IMR-90 (cell line): ENCODE measurements around the gene ACACA. TPM values are rescaled to one million over a fixed set of nuclear protein-coding genes. Genes with fewer than 3 reads are reported as not detected.

Source experiments
- ATAC-seq: fragments of 200-7000 bp; cut with Tn5 transposase; 2 replicates; pipeline ENCODE4 v1.9.1; 2020; ENCODE audit warnings: low read depth, mild to moderate bottlenecking, moderate library complexity
- BruUV-seq: library from RNA; stranded (reverse); fragments of 400-500 nt; replicated peaks from 2 replicates; lab custom pipeline; 2021; lab: Mats Ljungman, UMichigan
- CTCF ChIA-PET: fragments of 300-600 bp; formaldehyde crosslinking; extraction: SDS; loops from one replicate; lab custom pipeline; 2021; ENCODE audit warnings: antibody characterized with exemption; lab: Yijun Ruan, JAX
- POLR2A ChIA-PET: fragments of 300-600 bp; sonication (Branson Sonifier 250); formaldehyde crosslinking; loops from one replicate; lab custom pipeline; 2022; ENCODE audit warnings: antibody characterized with exemption; ENCODE audit not compliant: unreplicated experiment; lab: Charles Lee
- DNase-seq: peaks from one replicate; pipeline ENCODE4 v3.0.0; 2013
- H2AFZ ChIP-seq: replicated peaks from 2 replicates; pipeline ENCODE3; 2013; ENCODE audit warnings: low read length, mild to moderate bottlenecking; ENCODE audit not compliant: poor library complexity
- H2AK5ac ChIP-seq: 2 replicates; pipeline ENCODE4 v1.6.1; 2013; ENCODE audit warnings: low read depth, low read length, inconsistent platforms
- H2AK9ac ChIP-seq: replicated peaks from 2 replicates; pipeline ENCODE3; 2013; ENCODE audit warnings: mild to moderate bottlenecking, low read depth, low read length, moderate library complexity; ENCODE audit not compliant: poor library complexity
- H2BK120ac ChIP-seq: 2 replicates; pipeline ENCODE4 v1.6.1; 2013; ENCODE audit warnings: low read depth, low read length, inconsistent platforms
- H2BK15ac ChIP-seq: 3 replicates; pipeline ENCODE4 v1.6.1; 2013; ENCODE audit warnings: low read depth, low read length, inconsistent platforms
- H2BK20ac ChIP-seq: 2 replicates; pipeline ENCODE4 v1.6.1; 2013; ENCODE audit warnings: low read depth, mild to moderate bottlenecking, inconsistent platforms, low read length, moderate library complexity
- H2BK5ac ChIP-seq: 2 replicates; pipeline ENCODE4 v1.6.1; 2013; ENCODE audit warnings: mild to moderate bottlenecking, low read depth, low read length, inconsistent platforms; ENCODE audit not compliant: poor library complexity, severe bottlenecking
- H3K14ac ChIP-seq: replicated peaks from 2 replicates; pipeline ENCODE4 v1.6.1; 2013; ENCODE audit warnings: low read depth, low read length, inconsistent platforms
- H3K18ac ChIP-seq: 2 replicates; pipeline ENCODE4 v1.6.1; 2013; ENCODE audit warnings: low read depth, low read length, control low read depth
- H3K23ac ChIP-seq: 2 replicates; pipeline ENCODE4 v1.6.1; 2013; ENCODE audit warnings: low read depth, low read length, inconsistent platforms
- H3K27ac ChIP-seq: 2 replicates; pipeline ENCODE4 v1.5.1; 2013; ENCODE audit warnings: mild to moderate bottlenecking, control low read depth, low read length; ENCODE audit not compliant: insufficient read depth
- H3K27me3 ChIP-seq: 2 replicates; pipeline ENCODE4 v1.6.1; 2013; ENCODE audit warnings: low read length; ENCODE audit not compliant: control insufficient read depth, insufficient read depth
- H3K36me3 ChIP-seq: 2 replicates; pipeline ENCODE4 v1.6.1; 2013; ENCODE audit warnings: low read length, mixed read lengths; ENCODE audit not compliant: control insufficient read depth, insufficient read depth
- H3K4ac ChIP-seq: 2 replicates; pipeline ENCODE4 v1.6.1; 2013; ENCODE audit warnings: low read depth, low read length, inconsistent platforms
- H3K4me1 ChIP-seq: 2 replicates; pipeline ENCODE4 v1.6.1; 2013; ENCODE audit warnings: low read length, mixed read lengths; ENCODE audit not compliant: control insufficient read depth, insufficient read depth
- H3K4me2 ChIP-seq: 2 replicates; pipeline ENCODE4 v1.6.1; 2013; ENCODE audit warnings: low read depth, mild to moderate bottlenecking, control low read depth, low read length, moderate library complexity
- H3K4me3 ChIP-seq: 2 replicates; pipeline ENCODE4 v1.5.1; 2013; ENCODE audit warnings: low read depth, mild to moderate bottlenecking, control low read depth, low read length, moderate library complexity; ENCODE audit not compliant: insufficient read depth
- H3K56ac ChIP-seq: 2 replicates; pipeline ENCODE4 v1.6.1; 2013; ENCODE audit warnings: low read length, inconsistent platforms; ENCODE audit not compliant: insufficient read depth; ENCODE audit errors: extremely low read depth
- H3K79me1 ChIP-seq, 2 experiments: 2 replicates each; pipeline ENCODE4 v1.6.1; 2013; ENCODE audit warnings: low read length in 2 of 2, inconsistent platforms in 1 of 2, low read depth in 1 of 2
- H3K9ac ChIP-seq: 2 replicates; pipeline ENCODE4 v1.6.1; 2013; ENCODE audit warnings: low read depth, low read length, control low read depth
- H3K9me1 ChIP-seq: 2 replicates; pipeline ENCODE4 v1.6.1; 2013; ENCODE audit warnings: low read length, inconsistent platforms; ENCODE audit not compliant: insufficient read depth
- H3K9me3 ChIP-seq: 2 replicates; pipeline ENCODE4 v1.6.1; 2013; ENCODE audit warnings: low read length; ENCODE audit not compliant: control insufficient read depth, insufficient read depth
- H4K20me1 ChIP-seq: 2 replicates; pipeline ENCODE4 v1.6.1; 2013; ENCODE audit warnings: low read length, inconsistent platforms; ENCODE audit not compliant: insufficient read depth
- H4K5ac ChIP-seq: 2 replicates; pipeline ENCODE4 v1.6.1; 2013; ENCODE audit warnings: mild to moderate bottlenecking, low read depth, low read length, control low read depth
- H4K8ac ChIP-seq, 2 experiments: 2 replicates each; pipeline ENCODE4 v1.6.1; 2013; ENCODE audit warnings: low read depth in 2 of 2, low read length in 2 of 2, control low read depth in 1 of 2, inconsistent platforms in 1 of 2
- H4K91ac ChIP-seq: 2 replicates; pipeline ENCODE4 v1.6.1; 2013; ENCODE audit warnings: low read depth, low read length, inconsistent platforms; ENCODE audit not compliant: insufficient read depth
- BHLHE40 ChIP-seq: fragments of 150-350 bp; IDR thresholded peaks from 2 replicates; pipeline ENCODE4 v1.6.1; 2016; ENCODE audit warnings: mild to moderate bottlenecking, low read depth, low read length
- CEBPB ChIP-seq: IDR thresholded peaks from 2 replicates; pipeline ENCODE4 v1.6.1; 2012; ENCODE audit warnings: low read depth, low read length, improper control_type of control experiment
- CHD1 ChIP-seq: IDR thresholded peaks from 2 replicates; pipeline ENCODE4 v1.6.1; 2012; ENCODE audit warnings: low read depth, low read length, improper control_type of control experiment
- FOS ChIP-seq: fragments of 150-350 bp; IDR thresholded peaks from 2 replicates; pipeline ENCODE4 v1.6.1; 2016; ENCODE audit warnings: low read depth, low read length
- MAFK ChIP-seq: IDR thresholded peaks from 2 replicates; pipeline ENCODE4 v1.6.1; 2012; ENCODE audit warnings: low read depth, low read length, improper control_type of control experiment
- MAZ ChIP-seq: IDR thresholded peaks from 2 replicates; pipeline ENCODE4 v1.6.1; 2012; ENCODE audit warnings: low read depth, mild to moderate bottlenecking, low read length, improper control_type of control experiment, moderate library complexity, borderline replicate concordance
- MXI1 ChIP-seq: IDR thresholded peaks from 2 replicates; pipeline ENCODE4 v1.6.1; 2012; ENCODE audit warnings: low read depth, mild to moderate bottlenecking, low read length, moderate library complexity, borderline replicate concordance
- NFE2L2 ChIP-seq: fragments of 150-350 bp; IDR thresholded peaks from 2 replicates; pipeline ENCODE4 v1.6.1; 2016; ENCODE audit warnings: low read depth, mild to moderate bottlenecking, low read length
- POLR2A ChIP-seq: IDR thresholded peaks from 2 replicates; pipeline ENCODE4 v1.6.1; 2012; ENCODE audit warnings: mild to moderate bottlenecking, low read depth, low read length
- RAD21 ChIP-seq: IDR thresholded peaks from 2 replicates; pipeline ENCODE4 v1.6.1; 2012; ENCODE audit warnings: low read length, improper control_type of control experiment
- RCOR1 ChIP-seq: IDR thresholded peaks from 2 replicates; pipeline ENCODE4 v1.6.1; 2012; ENCODE audit warnings: mild to moderate bottlenecking, low read length, improper control_type of control experiment; ENCODE audit not compliant: insufficient replicate concordance
- RFX5 ChIP-seq: IDR thresholded peaks from 2 replicates; pipeline ENCODE4 v1.8.0; 2012; ENCODE audit warnings: low read depth, mild to moderate bottlenecking, low read length, moderate library complexity
- SMC3 ChIP-seq: fragments of 150-350 bp; IDR thresholded peaks from 2 replicates; pipeline ENCODE4 v1.6.1; 2016; ENCODE audit warnings: low read depth, mild to moderate bottlenecking, antibody characterized with exemption, low read length, moderate library complexity
- WGBS, 2 experiments: methylation state at CpG; one replicate each; pipeline versions ENCODE4 v1.1.5 to v1.1.7; 2013; ENCODE audit warnings: missing lambda C conversion rate in 2 of 2; ENCODE audit not compliant: insufficient read length in 1 of 2; ENCODE audit errors: extremely low coverage in 2 of 2; 5-methylcytosine and 5-hydroxymethylcytosine counted together
- dilution Hi-C: fragments of 300-500 bp; cut with HindIII; formaldehyde crosslinking; loops from one replicate; pipeline ENCODE4 v1.14.3; 2018; ENCODE audit warnings: low sequenced_read_pairs; ENCODE audit not compliant: unreplicated experiment
- in situ Hi-C: fragments of 300-500 bp; cut with MboI; formaldehyde crosslinking; loops from 3 replicates; pipeline ENCODE4 v1.14.3; 2019; ENCODE audit warnings: low sequenced_read_pairs, inconsistent platforms, mixed read lengths
- intact Hi-C: fragments of 100-400 bp; cut with micrococcal nuclease; formaldehyde crosslinking; loops from 2 replicates; pipeline ENCODE4 v1.10.0; 2022
- polyA plus RNA-seq, 3 experiments: library from polyadenylated mRNA; depleted of rRNA; stranded (reverse); fragments of >200 nt; gene quantifications; 2 replicates each; pipeline ENCODE4 v1.2.3, GENCODE V29; 2012; ENCODE audit warnings: low replicate concordance in 1 of 3
- total RNA-seq: library from RNA; depleted of rRNA; stranded (reverse); fragments of >200 nt; gene quantifications from 2 replicates; pipeline ENCODE4 v1.2.3, GENCODE V29; 2012
- TF ChIP-seq, protein P1 (sequence below): fragments of 150-350 bp; IDR thresholded peaks from 2 replicates; pipeline ENCODE4 v1.6.1; 2016; ENCODE audit warnings: low read depth, mild to moderate bottlenecking, low read length, moderate library complexity, borderline replicate concordance
- TF ChIP-seq, protein P2 (sequence below): fragments of 150-350 bp; IDR thresholded peaks from 2 replicates; pipeline ENCODE4 v1.6.1; 2017; ENCODE audit warnings: mild to moderate bottlenecking, antibody characterized with exemption, low read length, low read depth
- TF ChIP-seq, protein P3 (sequence below): conservative IDR thresholded peaks from 2 replicates; pipeline ENCODE4 v1.5.1; 2012; ENCODE audit warnings: mild to moderate bottlenecking, low read depth, low read length, improper control_type of control experiment

Gene ACACA
- total and polyA plus RNA-seq, 2 of the 4 experiments (the other 2 are of a cell fraction) = 21.3 to 39.1 TPM

DNA sequence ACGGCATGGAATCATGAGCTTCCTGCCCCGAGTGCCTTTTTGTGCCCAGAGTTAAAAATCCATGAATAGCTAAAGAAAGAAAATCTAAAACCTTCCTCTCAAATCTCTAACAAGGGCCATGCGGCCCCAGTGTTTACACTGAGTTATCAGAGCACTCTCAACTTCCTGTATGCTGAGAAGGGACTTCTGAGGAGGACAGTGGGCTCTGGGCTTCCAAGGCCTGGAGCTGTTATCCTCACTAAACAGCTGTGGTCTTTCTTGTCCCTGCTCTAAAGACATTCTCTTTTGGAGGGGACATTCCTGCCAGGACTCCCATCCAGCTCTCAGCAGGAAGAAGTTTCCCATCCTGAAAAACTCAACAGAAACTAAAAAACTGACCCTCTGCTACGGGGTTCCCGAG, 322.3 kb downstream of the ACACA start:
- TF ChIP-seq, protein P1, sequence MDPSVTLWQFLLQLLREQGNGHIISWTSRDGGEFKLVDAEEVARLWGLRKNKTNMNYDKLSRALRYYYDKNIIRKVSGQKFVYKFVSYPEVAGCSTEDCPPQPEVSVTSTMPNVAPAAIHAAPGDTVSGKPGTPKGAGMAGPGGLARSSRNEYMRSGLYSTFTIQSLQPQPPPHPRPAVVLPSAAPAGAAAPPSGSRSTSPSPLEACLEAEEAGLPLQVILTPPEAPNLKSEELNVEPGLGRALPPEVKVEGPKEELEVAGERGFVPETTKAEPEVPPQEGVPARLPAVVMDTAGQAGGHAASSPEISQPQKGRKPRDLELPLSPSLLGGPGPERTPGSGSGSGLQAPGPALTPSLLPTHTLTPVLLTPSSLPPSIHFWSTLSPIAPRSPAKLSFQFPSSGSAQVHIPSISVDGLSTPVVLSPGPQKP = no peak
- TF ChIP-seq SMC3 = no peak
- no peak for TF ChIP-seq MAZ
- no peak for TF ChIP-seq CHD1
- TF ChIP-seq MAFK = no peak
- TF ChIP-seq RCOR1 = no peak
- no peak for TF ChIP-seq MXI1
- TF ChIP-seq FOS = no peak
- TF ChIP-seq RFX5 = no peak
- no peak for TF ChIP-seq NFE2L2
- TF ChIP-seq, protein P2, sequence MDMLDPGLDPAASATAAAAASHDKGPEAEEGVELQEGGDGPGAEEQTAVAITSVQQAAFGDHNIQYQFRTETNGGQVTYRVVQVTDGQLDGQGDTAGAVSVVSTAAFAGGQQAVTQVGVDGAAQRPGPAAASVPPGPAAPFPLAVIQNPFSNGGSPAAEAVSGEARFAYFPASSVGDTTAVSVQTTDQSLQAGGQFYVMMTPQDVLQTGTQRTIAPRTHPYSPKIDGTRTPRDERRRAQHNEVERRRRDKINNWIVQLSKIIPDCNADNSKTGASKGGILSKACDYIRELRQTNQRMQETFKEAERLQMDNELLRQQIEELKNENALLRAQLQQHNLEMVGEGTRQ = no peak
- no peak for TF ChIP-seq POLR2A
- TF ChIP-seq CEBPB = no peak
- TF ChIP-seq BHLHE40 = no peak
- TF ChIP-seq, protein P3, sequence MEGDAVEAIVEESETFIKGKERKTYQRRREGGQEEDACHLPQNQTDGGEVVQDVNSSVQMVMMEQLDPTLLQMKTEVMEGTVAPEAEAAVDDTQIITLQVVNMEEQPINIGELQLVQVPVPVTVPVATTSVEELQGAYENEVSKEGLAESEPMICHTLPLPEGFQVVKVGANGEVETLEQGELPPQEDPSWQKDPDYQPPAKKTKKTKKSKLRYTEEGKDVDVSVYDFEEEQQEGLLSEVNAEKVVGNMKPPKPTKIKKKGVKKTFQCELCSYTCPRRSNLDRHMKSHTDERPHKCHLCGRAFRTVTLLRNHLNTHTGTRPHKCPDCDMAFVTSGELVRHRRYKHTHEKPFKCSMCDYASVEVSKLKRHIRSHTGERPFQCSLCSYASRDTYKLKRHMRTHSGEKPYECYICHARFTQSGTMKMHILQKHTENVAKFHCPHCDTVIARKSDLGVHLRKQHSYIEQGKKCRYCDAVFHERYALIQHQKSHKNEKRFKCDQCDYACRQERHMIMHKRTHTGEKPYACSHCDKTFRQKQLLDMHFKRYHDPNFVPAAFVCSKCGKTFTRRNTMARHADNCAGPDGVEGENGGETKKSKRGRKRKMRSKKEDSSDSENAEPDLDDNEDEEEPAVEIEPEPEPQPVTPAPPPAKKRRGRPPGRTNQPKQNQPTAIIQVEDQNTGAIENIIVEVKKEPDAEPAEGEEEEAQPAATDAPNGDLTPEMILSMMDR = no peak
- TF ChIP-seq RAD21 = no peak
- no peak for DNase-seq
- Histone ChIP-seq H3K4me1 (no peaks in the 10 kb centered on the region), H3K9me1 (peaks cover 10% of the 10 kb centered on the region; the same call in 1 of the 2 replicates), H3K9me3 (no peaks in the 10 kb centered on the region; the same call in 1 of the 2 replicates), H3K4ac (no peak overlapping the region), H2BK120ac (no peak overlapping the region), H2BK20ac (no peak overlapping the region), H3K18ac (no peak overlapping the region), H4K8ac (no peak overlapping the region), H3K36me3 (peaks cover 15% of the 10 kb centered on the region; the same call in 1 of the 2 replicates), H3K56ac (no peak overlapping the region), H2AFZ (no peak overlapping the region), H3K23ac (no peak overlapping the region), H4K20me1 (peaks cover 3% of the 10 kb centered on the region; the same call in 1 of the 2 replicates), H2BK5ac (no peak overlapping the region), H2BK15ac (no peak overlapping the region), H2AK5ac (no peak overlapping the region), H4K5ac (no peak overlapping the region), H3K4me3 (no peak overlapping the region), H3K14ac (no peak overlapping the region), H3K4me2 (no peak overlapping the region), H3K79me1 (no peaks in the 10 kb centered on the region), H3K27ac (no peak overlapping the region), H2AK9ac (no peak overlapping the region), H4K91ac (no peak overlapping the region), H3K27me3 (no peaks in the 10 kb centered on the region), H3K9ac (no peak overlapping the region)
- CTCF ChIA-PET = no interaction called here
- POLR2A ChIA-PET = no interaction called here
- dilution Hi-C loops = no loop called here
- peak; percentile 50; the same call in 1 of the 2 replicates for ATAC-seq
- BruUV-seq = no TSS peak
- intact Hi-C loops = no loop called here
- no CpG with 5 or more reads among the region's 5 CpGs for WGBS, 2 experiments
- in situ Hi-C loops = no loop called here
